ENCODE results near the gene ZNF785. TPM values are rescaled to one million over a fixed set of nuclear protein-coding genes. Genes with fewer than 3 reads are reported as not detected.

ZNF785 gene
- total and polyA plus RNA-seq, 2 experiments from 2014 or later = 4.9 to 7.1 TPM

GRCh38 chr16:30602616-30603277 is 17.2 kb upstream of the ZNF785 start:
- Histone ChIP-seq H3F3A (replicated peaks; ENCODE audit: low read depth) (no peaks in the 10 kb centered on the region; the same call in 1 of the 2 replicates), H4K20me1 (replicated peaks; ENCODE audit: insufficient read depth) (peaks cover 10% of the 10 kb centered on the region; the same call in 1 of the 2 replicates), H3K27ac (ENCODE audit: low read depth) (no peak overlapping the region), H3K4me3 (no peak overlapping the region), H3K27me3 (ENCODE audit: insufficient read depth) (no peaks in the 10 kb centered on the region), H3K4me2 (no peak overlapping the region), H3K79me2 (replicated peaks; ENCODE audit: insufficient read depth) (0 out of 2 replicates have a peak, but pooled peaks cover 5% of the 10 kb centered on the region), H3K4me1 (ENCODE audit: insufficient read depth) (no peaks in the 10 kb centered on the region), H3K9me2 (ENCODE audit: insufficient read depth) (no peaks in the 10 kb centered on the region), H2AFZ (no peak overlapping the region), H3K36me3 (ENCODE audit: insufficient read depth) (0 out of 2 replicates have a peak, but pooled peaks cover 16% of the 10 kb centered on the region)
- Mint-ChIP-seq H3K27ac (no peak overlapping the region), H3K27me3 (ENCODE audit: insufficient read depth, low read depth, poor library complexity) (peaks cover 8% of the 10 kb centered on the region), H3K36me3 (ENCODE audit: low read depth) (peaks cover 50% of the 10 kb centered on the region), H3K4me3 (no peak overlapping the region; the same call in 2 of the 3 replicates), H3K9me3 (peaks cover 6% of the 10 kb centered on the region; the same call in 2 of the 3 replicates), H3K4me1 (no peaks in the 10 kb centered on the region)
- DNase-seq (ENCODE audit: low spot score) (no peak), ATAC-seq (no peak)
- no peak for TF ChIP-seq ZNF462 (CRISPR knock-in tag; IDR thresholded peaks at IDR 0.05)
- no peak for TF ChIP-seq CTCF (conservative IDR thresholded peaks at IDR 0.05; ENCODE audit: low read depth in 2 of 2)
- no peak for TF ChIP-seq ETS1 (IDR thresholded peaks at IDR 0.05)
- TF ChIP-seq ZNF114 (CRISPR knock-in tag; IDR thresholded peaks at IDR 0.05) = no peak
